ENCODE results near the gene CEP41. TPM values are rescaled to one million over a fixed set of nuclear protein-coding genes. Genes with fewer than 3 reads are reported as not detected.

CEP41 gene
- total RNA-seq, 1 donor from 2014 or later, result 22.0 TPM

- DNase-seq (ENCODE audit: low read depth), result no peak
- no peak for TF ChIP-seq CTCF (conservative IDR thresholded peaks at IDR 0.05; ENCODE audit: low read depth, low read length)
- H3K4me3 ChIP-seq (ENCODE audit: low read depth, low read length), result no peak overlapping the region
These were observed 42.2 kb downstream of the CEP41 start for GRCh38 chr7:130398526-130399090.

GRCh38 chr7:130397758-130398073 lies 43.1 kb downstream of the CEP41 start:
- no peak for DNase-seq (ENCODE audit: low read depth)
- no peak overlapping the region for H3K4me3 ChIP-seq (ENCODE audit: low read depth, low read length)
- TF ChIP-seq CTCF (conservative IDR thresholded peaks at IDR 0.05; ENCODE audit: low read depth, low read length), result no peak

- H3K4me3 ChIP-seq (ENCODE audit: low read depth, low read length), result no peak overlapping the region
- TF ChIP-seq CTCF (conservative IDR thresholded peaks at IDR 0.05; ENCODE audit: low read depth, low read length), result no peak
- no peak for DNase-seq (ENCODE audit: low read depth)
These were observed 43.6 kb downstream of the CEP41 start for GRCh38 chr7:130397051-130397757.

GRCh38 chr7:130396109-130396508 lies 44.7 kb downstream of the CEP41 start:
- no peak for TF ChIP-seq CTCF (conservative IDR thresholded peaks at IDR 0.05; ENCODE audit: low read depth, low read length)
- no peak for DNase-seq (ENCODE audit: low read depth)

GRCh38 chr7:130395421-130395820 lies 45.4 kb downstream of the CEP41 start:
- no peak for DNase-seq (ENCODE audit: low read depth)
- no peak overlapping the region for H3K4me3 ChIP-seq (ENCODE audit: low read depth, low read length)
- TF ChIP-seq CTCF (conservative IDR thresholded peaks at IDR 0.05; ENCODE audit: low read depth, low read length), result no peak

More at GRCh38 chr7:130396109-130396508, 44.7 kb downstream of the CEP41 start:
- H3K4me3 ChIP-seq (ENCODE audit: low read depth, low read length), result no peak overlapping the region

- TF ChIP-seq CTCF (conservative IDR thresholded peaks at IDR 0.05; ENCODE audit: low read depth, low read length), result no peak
- no peak overlapping the region for H3K4me3 ChIP-seq (ENCODE audit: low read depth, low read length)
These were observed 46.2 kb downstream of the CEP41 start for GRCh38 chr7:130394421-130395195.

More at GRCh38 chr7:130394421-130395195, 46.2 kb downstream of the CEP41 start:
- no peak for DNase-seq (ENCODE audit: low read depth)
